ENCODE measurements around the gene RANBP10. TPM values are rescaled to one million over a fixed set of nuclear protein-coding genes. Genes with fewer than 3 reads are reported as not detected.

Gene RANBP10
- total and polyA plus RNA-seq, 2 experiments from 2014 or later: 8.0 to 13.6 TPM

DNA sequence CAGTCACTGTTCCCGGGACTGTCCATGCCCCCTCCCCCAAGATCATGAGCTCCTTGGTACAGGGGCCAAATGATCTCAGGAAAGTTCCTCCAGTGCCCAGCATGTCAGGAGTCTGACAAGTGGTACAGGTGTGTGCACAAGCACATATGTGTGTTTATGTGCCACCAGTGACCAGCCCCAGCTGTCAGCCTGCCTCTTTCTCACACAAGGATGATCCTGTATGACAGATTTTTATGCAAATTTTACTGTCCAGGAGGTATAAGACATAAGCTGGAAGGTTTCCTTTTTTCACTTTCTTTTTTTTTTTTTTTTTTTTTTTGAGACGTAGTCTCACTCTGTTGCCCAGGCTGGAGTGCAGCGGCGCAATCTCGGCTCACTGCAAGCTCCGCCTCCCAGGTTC is 55.9 kb downstream of the RANBP10 start:
- Histone ChIP-seq H3K27ac (no peak overlapping the region), H3K4me1 (ENCODE audit: low read depth) (no peaks in the 10 kb centered on the region), H3K9me3 (ENCODE audit: low read depth) (no peaks in the 10 kb centered on the region), H3K4me3 (no peak overlapping the region), H3K27me3 (peaks cover 97% of the 10 kb centered on the region), H3K36me3 (no peaks in the 10 kb centered on the region)
- TF ChIP-seq, protein P1, sequence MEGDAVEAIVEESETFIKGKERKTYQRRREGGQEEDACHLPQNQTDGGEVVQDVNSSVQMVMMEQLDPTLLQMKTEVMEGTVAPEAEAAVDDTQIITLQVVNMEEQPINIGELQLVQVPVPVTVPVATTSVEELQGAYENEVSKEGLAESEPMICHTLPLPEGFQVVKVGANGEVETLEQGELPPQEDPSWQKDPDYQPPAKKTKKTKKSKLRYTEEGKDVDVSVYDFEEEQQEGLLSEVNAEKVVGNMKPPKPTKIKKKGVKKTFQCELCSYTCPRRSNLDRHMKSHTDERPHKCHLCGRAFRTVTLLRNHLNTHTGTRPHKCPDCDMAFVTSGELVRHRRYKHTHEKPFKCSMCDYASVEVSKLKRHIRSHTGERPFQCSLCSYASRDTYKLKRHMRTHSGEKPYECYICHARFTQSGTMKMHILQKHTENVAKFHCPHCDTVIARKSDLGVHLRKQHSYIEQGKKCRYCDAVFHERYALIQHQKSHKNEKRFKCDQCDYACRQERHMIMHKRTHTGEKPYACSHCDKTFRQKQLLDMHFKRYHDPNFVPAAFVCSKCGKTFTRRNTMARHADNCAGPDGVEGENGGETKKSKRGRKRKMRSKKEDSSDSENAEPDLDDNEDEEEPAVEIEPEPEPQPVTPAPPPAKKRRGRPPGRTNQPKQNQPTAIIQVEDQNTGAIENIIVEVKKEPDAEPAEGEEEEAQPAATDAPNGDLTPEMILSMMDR (IDR thresholded peaks at IDR 0.05; ENCODE audit: low read depth, low read length): no peak
- DNase-seq (ENCODE audit: low read depth in 1 of 2, low spot score in 1 of 2): no peak

DNA sequence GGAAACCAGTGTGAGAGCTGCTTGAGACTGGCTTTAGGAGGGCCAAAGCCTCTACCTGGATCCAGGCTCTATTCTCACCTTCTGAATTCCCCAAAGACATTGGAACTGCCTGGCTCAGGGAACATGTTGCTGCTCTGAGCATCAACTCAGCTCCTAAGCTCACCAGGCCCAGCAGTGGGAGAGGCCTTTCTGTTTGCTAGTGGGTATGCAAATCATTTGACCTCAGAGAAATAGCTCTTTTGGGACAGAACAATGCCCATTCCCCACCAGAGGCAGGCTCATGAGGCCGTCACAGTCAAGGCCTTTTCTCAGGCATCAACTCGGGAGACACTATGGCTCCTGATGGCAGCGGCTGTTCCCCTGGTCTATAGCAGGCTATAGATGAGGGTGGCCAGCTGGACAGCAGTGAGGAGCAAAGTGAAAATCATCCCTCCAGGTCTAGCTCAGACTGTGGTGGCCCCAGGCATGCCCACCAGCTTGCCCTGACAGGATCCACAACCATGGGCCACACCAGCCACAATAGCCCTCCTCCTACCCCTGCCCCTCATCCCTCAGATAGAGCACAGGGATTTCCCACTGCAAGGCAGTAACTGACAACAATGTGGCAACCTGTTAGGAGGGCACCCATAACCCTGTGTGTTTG is 56.8 kb downstream of the RANBP10 start:
- Histone ChIP-seq H3K4me1 (ENCODE audit: low read depth) (no peaks in the 10 kb centered on the region), H3K9me3 (ENCODE audit: low read depth) (no peaks in the 10 kb centered on the region), H3K4me3 (no peak overlapping the region), H3K36me3 (no peaks in the 10 kb centered on the region), H3K27ac (no peak overlapping the region), H3K27me3 (peaks cover 98% of the 10 kb centered on the region)
- TF ChIP-seq, protein P1 (IDR thresholded peaks at IDR 0.05; ENCODE audit: low read depth, low read length): no peak
- no peak for DNase-seq (ENCODE audit: low read depth in 1 of 2, low spot score in 1 of 2)

DNA sequence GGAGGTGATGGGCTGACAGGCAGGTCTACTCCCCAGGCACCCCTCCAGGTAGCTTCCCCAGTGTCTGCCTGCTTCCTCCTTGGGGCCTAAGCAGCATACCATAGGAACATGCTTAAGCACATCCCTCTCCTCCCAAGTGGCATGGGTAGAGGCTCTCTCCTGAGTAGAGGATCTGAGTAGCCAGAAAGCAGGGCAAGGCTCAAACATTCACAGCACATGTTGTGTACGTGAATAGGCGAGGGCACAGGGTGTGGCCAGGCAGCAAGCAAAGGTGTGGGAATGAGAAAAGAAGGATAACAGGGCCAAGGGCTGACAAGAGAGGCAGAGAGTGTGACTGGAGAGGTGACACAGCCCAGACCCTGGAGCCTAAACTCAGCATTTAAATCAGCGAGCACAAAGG is 57.5 kb downstream of the RANBP10 start:
- no peak overlapping the region for H3K4me3 ChIP-seq
- H3K27me3 ChIP-seq: peaks cover 98% of the 10 kb centered on the region
- no peaks in the 10 kb centered on the region for H3K9me3 ChIP-seq (ENCODE audit: low read depth)
- H3K4me1 ChIP-seq (ENCODE audit: low read depth): no peaks in the 10 kb centered on the region
- TF ChIP-seq, protein P1 (IDR thresholded peaks at IDR 0.05; ENCODE audit: low read depth, low read length): no peak
- no peak overlapping the region for H3K27ac ChIP-seq
- DNase-seq (ENCODE audit: low read depth in 1 of 2, low spot score in 1 of 2): no peak
- peaks cover 4% of the 10 kb centered on the region for H3K36me3 ChIP-seq

DNA sequence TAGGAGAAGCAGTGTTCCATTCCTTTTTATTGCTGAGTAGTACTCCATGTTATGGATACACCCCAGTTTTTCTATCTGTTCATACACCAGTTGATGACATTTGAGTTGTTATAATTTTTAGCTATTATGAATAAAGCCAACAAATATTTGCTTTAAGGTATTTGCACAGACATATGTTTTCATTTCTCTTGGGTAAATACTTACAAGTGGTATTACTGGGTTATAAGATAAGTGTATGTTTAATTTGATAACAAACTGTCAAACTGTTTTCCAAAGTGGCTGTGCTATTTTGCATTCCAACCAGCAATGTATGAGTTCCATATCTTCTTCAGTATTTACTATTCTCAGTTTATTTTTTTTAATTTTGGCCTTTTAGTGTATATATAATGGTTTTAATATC is 59.5 kb downstream of the RANBP10 start:
- Histone ChIP-seq H3K9me3 (ENCODE audit: low read depth) (no peaks in the 10 kb centered on the region), H3K4me1 (ENCODE audit: low read depth) (no peaks in the 10 kb centered on the region), H3K27me3 (peaks cover 98% of the 10 kb centered on the region), H3K27ac (no peak overlapping the region), H3K4me3 (no peak overlapping the region), H3K36me3 (peaks cover 11% of the 10 kb centered on the region)
- DNase-seq (ENCODE audit: low read depth in 1 of 2, low spot score in 1 of 2): no peak
- TF ChIP-seq, protein P1 (IDR thresholded peaks at IDR 0.05; ENCODE audit: low read depth, low read length): no peak

DNA sequence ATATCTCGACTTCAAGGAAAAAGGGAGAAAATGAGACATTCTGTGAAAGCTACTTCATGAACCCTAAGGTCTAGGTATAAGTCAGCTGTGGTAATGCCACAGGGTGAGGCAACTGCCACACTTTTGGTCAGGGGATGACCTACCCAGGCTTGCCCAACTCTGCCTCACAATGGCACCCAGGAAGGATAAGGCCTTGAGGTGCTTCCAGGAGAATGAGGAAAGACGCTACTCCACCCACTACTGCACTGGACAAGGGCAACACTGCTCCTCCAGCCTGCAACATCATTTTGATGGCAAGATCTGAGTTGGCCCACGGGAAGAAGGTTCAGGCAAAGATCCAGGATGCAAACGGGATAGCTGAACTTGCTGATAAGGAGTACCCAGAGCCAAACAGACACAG is 65.2 kb downstream of the RANBP10 start:
- peaks cover 96% of the 10 kb centered on the region for H3K27me3 ChIP-seq
- H3K4me3 ChIP-seq: no peak overlapping the region
- DNase-seq (ENCODE audit: low read depth in 1 of 2, low spot score in 1 of 2): no peak
- TF ChIP-seq, protein P1 (IDR thresholded peaks at IDR 0.05; ENCODE audit: low read depth, low read length): no peak
- no peaks in the 10 kb centered on the region for H3K4me1 ChIP-seq (ENCODE audit: low read depth)
- no peaks in the 10 kb centered on the region for H3K9me3 ChIP-seq (ENCODE audit: low read depth)
- H3K27ac ChIP-seq: no peak overlapping the region
- peaks cover 11% of the 10 kb centered on the region for H3K36me3 ChIP-seq

Measured in cardiac muscle cell (in vitro differentiated cells and primary cell).